SJCRH30 (cell line): ENCODE measurements around the gene OTOGL. TPM values are rescaled to one million over a fixed set of nuclear protein-coding genes. Genes with fewer than 3 reads are reported as not detected.

ENCODE experiments used
- DNase-seq, 2 experiments: peaks; one replicate each; pipeline ENCODE4 v3.0.0-alpha.2; 2015 to 2020
- H3K27ac ChIP-seq: fragments of 250-450 bp; sonication (Bioruptor Pico); 2 replicates; pipeline ENCODE4 v1.5.1; 2020; ENCODE audit warnings: mild to moderate bottlenecking, moderate library complexity
- H3K27me3 ChIP-seq: fragments of 250-450 bp; sonication (Bioruptor Pico); 2 replicates; pipeline ENCODE4 v1.5.1; 2020; ENCODE audit warnings: mild to moderate bottlenecking, moderate library complexity
- H3K36me3 ChIP-seq: fragments of 250-450 bp; sonication (Bioruptor Pico); 2 replicates; pipeline ENCODE4 v1.5.1; 2020; ENCODE audit warnings: mild to moderate bottlenecking, moderate library complexity
- H3K4me1 ChIP-seq: fragments of 250-450 bp; sonication (Bioruptor Pico); 2 replicates; pipeline ENCODE4 v1.5.1; 2020; ENCODE audit warnings: mild to moderate bottlenecking, moderate library complexity
- H3K4me3 ChIP-seq: fragments of 250-450 bp; sonication (Bioruptor Pico); 2 replicates; pipeline ENCODE4 v1.5.1; 2020; ENCODE audit warnings: mild to moderate bottlenecking, moderate library complexity
- H3K9me3 ChIP-seq: fragments of 250-450 bp; sonication (Bioruptor Pico); replicated peaks from 2 replicates; pipeline ENCODE4 v1.5.1; 2020; ENCODE audit warnings: mild to moderate bottlenecking, moderate library complexity
- total RNA-seq: library from RNA; depleted of rRNA; stranded (reverse); fragments of >200 nt; shearing (Covaris generic); gene quantifications from 2 replicates; pipeline ENCODE4 v1.2.3, GENCODE V29; 2014

OTOGL gene
- total RNA-seq, 1 experiment from 2014 or later: 0.10 TPM

DNA sequence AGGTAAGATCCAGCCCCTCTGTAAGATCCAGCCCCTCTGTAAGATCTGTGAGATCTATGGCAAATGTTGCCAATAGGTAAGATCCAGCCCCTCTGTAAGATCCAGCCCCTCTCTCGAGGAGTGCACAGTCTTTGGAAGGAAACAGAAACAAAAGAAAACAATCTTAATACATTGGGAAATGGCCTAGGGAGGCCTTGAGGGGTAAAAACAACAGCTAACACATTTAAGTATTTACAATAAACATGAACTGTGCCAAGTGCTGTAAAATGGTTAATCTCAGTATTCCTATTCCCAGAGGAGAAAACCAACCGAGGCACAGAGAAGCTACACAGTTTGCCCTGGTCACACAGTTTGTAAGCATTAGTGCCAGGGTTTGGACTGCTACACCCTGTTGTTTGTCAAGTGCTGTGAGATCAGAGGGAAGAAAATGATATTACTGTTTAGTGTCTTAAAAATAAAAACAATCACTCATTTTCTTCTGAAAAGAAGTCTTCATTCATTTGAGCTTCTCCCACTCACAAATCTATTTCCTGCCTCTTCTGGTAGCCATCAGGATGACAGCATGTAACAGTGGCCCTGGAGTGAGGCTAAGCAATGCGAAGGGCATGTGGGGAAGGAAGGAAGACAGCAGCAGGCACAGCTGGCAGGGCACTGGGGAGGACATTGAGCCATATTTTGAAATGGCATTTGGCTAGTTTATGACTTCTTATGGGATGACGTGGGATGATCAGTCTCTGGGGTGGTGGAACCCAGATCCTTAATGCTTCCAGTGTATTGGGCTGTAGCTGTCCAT, 226.0 kb downstream of the OTOGL start:
- DNase-seq: no peak
- no peaks in the 10 kb centered on the region for H3K36me3 ChIP-seq
- no peak overlapping the region for H3K4me3 ChIP-seq
- no peaks in the 10 kb centered on the region for H3K9me3 ChIP-seq
- no peak overlapping the region for H3K27ac ChIP-seq
- H3K4me1 ChIP-seq: no peaks in the 10 kb centered on the region
- no peaks in the 10 kb centered on the region for H3K27me3 ChIP-seq

DNA sequence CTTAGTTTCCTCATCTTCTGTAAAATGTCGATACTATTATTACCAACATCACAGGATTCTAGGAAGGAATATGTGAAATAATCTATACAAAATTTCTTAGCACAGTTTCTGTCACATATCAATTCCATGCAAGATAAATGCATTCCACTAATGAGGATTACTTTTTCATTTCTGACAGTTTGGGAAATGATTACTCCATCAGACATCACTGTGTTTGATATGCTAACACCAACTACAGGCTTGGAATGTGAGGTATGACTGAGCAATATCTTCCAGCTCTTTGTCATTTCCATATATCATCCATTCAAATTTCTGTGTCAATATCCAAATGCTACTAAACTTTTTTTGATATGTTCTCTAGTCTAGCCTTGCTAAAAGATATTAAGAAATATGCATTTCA, 233.5 kb downstream of the OTOGL start:
- H3K36me3 ChIP-seq: no peaks in the 10 kb centered on the region
- DNase-seq: no peak
- no peak overlapping the region for H3K27ac ChIP-seq
- H3K9me3 ChIP-seq: no peaks in the 10 kb centered on the region
- H3K4me3 ChIP-seq: no peak overlapping the region
- no peaks in the 10 kb centered on the region for H3K4me1 ChIP-seq
- no peaks in the 10 kb centered on the region for H3K27me3 ChIP-seq

DNA sequence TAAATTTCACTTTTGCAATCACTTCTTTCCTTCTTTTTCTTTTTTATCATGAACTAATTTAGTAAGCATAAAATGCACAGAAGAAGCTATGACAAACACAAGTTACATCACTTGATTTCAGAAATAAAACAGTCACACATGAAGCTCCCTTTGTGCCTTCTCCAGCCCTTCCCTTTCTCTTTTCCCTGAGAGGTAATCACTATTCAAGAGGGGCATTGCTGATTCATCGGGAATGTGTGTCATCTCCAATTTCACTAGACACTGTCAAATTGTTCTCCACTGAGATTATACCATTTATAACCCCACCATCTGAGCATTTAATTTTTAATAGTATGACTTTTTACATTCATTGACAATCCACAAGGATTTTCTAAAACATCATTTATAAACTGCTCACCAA, 253.1 kb downstream of the OTOGL start:
- DNase-seq: peak in 1 of 2 experiments; percentile 16
- H3K27me3 ChIP-seq: no peaks in the 10 kb centered on the region
- H3K9me3 ChIP-seq: no peaks in the 10 kb centered on the region
- no peak overlapping the region for H3K27ac ChIP-seq
- no peak overlapping the region for H3K4me3 ChIP-seq
- H3K36me3 ChIP-seq: no peaks in the 10 kb centered on the region
- H3K4me1 ChIP-seq: peaks cover 4% of the 10 kb centered on the region; the same call in 1 of the 2 replicates

DNA sequence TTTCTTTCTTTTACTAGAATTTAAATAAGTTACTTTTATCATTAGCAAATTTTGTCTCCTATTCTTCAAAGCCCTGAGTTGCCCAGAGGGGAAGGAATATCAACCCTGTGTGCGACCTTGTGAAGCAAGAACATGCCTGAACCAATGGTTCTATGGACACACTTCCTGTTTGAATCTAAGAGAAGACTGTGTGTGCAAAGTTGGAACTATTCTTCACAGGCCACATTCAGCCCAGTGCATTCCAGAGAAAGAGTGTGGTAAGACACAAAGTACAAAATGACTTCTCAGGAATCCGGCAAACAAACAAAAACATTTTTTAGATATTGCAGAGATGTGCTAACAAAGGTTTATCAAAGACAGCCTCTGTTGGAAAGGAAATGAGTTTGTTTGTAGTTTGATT, 253.9 kb downstream of the OTOGL start:
- Histone ChIP-seq H3K27ac (no peak overlapping the region), H3K36me3 (no peaks in the 10 kb centered on the region), H3K27me3 (no peaks in the 10 kb centered on the region), H3K4me1 (peaks cover 4% of the 10 kb centered on the region; the same call in 1 of the 2 replicates), H3K4me3 (no peak overlapping the region), H3K9me3 (no peaks in the 10 kb centered on the region)
- DNase-seq: no peak

DNA sequence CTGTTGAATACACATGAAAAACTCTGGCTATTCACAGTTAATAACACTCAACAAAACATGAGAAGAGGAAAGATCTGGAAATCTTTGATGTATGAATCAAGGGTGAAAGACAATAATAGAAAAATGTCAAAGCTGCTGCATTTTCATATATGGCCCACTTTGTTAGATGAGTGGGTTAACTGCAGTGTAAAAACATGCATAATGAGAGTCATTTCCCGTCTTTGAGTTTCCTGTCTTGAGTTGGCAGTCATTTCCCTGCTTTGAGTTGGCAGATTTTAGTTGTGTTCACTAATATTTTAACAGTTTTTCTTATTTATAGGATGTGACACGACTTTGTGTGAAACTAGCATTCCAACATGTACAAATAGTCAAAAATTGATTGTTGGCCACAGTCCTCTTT, 256.8 kb downstream of the OTOGL start:
- Histone ChIP-seq H3K27me3 (no peaks in the 10 kb centered on the region), H3K27ac (no peak overlapping the region), H3K9me3 (no peaks in the 10 kb centered on the region), H3K36me3 (no peaks in the 10 kb centered on the region), H3K4me1 (peaks cover 4% of the 10 kb centered on the region; the same call in 1 of the 2 replicates), H3K4me3 (no peak overlapping the region)
- DNase-seq: no peak

DNA sequence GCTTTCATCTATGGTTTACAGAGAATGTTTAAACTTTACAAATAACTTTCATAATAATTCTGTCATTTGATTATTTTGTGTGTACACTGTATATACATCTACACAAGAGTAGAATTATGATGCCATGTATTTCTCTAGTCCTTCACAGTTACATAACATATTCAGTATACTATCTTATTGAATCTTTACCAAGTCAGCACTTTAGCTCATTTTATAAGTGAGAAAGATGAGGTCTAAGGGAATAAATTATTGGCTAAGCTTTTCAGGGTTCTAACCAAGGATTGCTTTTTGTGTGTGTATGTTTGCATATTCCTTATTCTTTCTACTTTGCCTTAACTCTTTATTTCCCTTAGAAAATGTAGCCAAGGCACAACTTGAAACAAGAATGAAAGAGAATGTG, 260.4 kb downstream of the OTOGL start:
- H3K27me3 ChIP-seq: no peaks in the 10 kb centered on the region

DNA sequence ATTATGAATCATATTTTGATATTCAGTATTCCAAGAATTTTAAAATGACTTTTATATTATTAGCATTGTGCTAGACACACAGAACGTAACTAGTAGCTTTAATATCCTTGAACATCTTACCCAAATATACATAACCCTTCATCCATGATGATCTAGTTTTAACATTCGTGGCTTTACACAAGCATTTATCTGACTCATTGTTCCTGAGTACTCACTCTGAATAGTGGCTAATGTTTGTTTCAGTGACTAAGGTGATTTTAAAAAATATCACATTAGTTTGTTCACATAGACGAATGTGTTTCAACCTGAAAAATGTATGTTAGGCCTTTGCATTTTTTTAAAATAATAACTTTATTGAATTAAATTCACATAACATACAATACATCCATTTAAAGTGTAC, 264.7 kb downstream of the OTOGL start:
- no peaks in the 10 kb centered on the region for H3K4me1 ChIP-seq
- no peaks in the 10 kb centered on the region for H3K36me3 ChIP-seq
- H3K4me3 ChIP-seq: no peak overlapping the region
- H3K9me3 ChIP-seq: no peaks in the 10 kb centered on the region
- no peak overlapping the region for H3K27ac ChIP-seq
- H3K27me3 ChIP-seq: no peaks in the 10 kb centered on the region
- no peak for DNase-seq

More for the DNA sequence above, 260.4 kb downstream of the OTOGL start:
- Histone ChIP-seq H3K4me1 (no peaks in the 10 kb centered on the region), H3K9me3 (no peaks in the 10 kb centered on the region), H3K27ac (no peak overlapping the region), H3K4me3 (no peak overlapping the region), H3K36me3 (no peaks in the 10 kb centered on the region)
- no peak for DNase-seq

DNA sequence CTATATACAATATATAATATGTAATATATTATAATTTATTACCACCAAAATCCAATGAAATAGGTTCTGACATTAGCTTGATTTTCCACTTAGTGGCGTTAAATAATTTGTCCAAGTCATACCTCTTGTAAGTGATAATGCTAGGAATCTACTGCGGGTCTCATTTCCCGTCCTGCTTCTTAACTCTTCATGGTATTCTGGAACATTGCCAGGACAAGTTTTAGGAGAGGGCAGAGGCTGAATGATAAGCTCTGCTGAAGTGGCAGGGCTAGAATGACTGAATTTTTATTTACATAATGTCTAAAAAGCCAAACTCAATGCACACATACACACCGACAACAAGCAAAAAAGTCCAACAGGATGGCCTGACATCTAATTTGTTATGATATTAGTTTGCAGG, 274.3 kb downstream of the OTOGL start:
- H3K4me1 ChIP-seq: peaks cover 16% of the 10 kb centered on the region
- H3K27me3 ChIP-seq: no peaks in the 10 kb centered on the region
- DNase-seq: peak; percentile 18 to 54
- no peaks in the 10 kb centered on the region for H3K9me3 ChIP-seq
- H3K27ac ChIP-seq: peak overlapping the region; percentile 52; the same call in 1 of the 2 replicates
- H3K36me3 ChIP-seq: no peaks in the 10 kb centered on the region
- no peak overlapping the region for H3K4me3 ChIP-seq

DNA sequence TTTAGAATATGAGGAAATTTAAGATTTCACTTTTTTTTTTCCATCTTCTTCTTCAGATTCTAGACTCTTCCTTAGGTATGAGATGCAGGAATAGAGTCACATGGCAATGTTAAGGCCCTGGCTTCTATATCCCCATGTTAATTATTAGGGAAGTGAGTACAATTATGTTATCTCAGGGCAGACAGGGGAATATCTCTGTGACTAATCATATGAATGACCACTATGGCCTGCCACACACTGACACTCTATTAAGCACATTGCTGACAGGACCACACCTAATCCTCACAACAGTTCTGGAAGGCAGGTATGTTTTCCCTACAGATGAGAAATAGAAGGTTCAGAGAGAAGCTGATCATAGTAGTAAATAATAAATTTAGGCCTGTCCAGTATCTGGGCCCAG, 275.3 kb downstream of the OTOGL start:
- peaks cover 16% of the 10 kb centered on the region for H3K4me1 ChIP-seq
- H3K4me3 ChIP-seq: no peak overlapping the region
- peak overlapping the region; percentile 52 for H3K27ac ChIP-seq
- DNase-seq: peak; percentile 15 to 43
- no peaks in the 10 kb centered on the region for H3K27me3 ChIP-seq
- no peaks in the 10 kb centered on the region for H3K36me3 ChIP-seq
- no peaks in the 10 kb centered on the region for H3K9me3 ChIP-seq

DNA sequence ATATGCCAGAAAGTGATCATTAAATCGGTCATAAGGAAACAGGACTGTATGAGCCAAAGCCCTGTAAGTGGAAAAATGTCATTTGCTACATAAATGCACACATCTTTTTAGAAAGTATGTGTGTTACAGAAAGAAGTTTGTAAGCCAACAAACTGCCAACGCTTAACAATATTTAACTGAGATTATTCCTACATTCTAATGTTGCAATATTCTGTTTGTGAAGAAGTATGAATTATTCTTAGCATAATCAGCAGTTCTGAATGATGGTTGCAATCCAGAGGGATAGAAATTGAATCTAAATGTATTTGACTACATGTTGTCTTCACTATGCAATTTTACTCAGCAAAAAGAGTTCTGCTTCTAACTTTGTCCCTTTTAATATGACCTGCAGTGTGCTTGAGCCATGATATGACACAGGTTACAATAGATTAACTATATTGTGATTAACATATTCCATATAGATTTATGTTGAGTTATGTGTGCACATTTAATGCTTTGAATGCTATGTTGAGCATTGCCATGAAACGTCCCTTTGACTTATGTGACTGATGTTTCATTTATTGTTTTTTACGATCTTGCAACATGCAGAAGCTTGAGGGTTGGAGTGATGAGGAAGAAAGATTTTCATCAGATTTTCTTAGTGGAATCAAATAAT, 277.9 kb downstream of the OTOGL start:
- Histone ChIP-seq H3K27me3 (no peaks in the 10 kb centered on the region), H3K4me1 (peaks cover 16% of the 10 kb centered on the region), H3K36me3 (no peaks in the 10 kb centered on the region), H3K27ac (no peak overlapping the region), H3K9me3 (no peaks in the 10 kb centered on the region), H3K4me3 (no peak overlapping the region)
- no peak for DNase-seq

DNA sequence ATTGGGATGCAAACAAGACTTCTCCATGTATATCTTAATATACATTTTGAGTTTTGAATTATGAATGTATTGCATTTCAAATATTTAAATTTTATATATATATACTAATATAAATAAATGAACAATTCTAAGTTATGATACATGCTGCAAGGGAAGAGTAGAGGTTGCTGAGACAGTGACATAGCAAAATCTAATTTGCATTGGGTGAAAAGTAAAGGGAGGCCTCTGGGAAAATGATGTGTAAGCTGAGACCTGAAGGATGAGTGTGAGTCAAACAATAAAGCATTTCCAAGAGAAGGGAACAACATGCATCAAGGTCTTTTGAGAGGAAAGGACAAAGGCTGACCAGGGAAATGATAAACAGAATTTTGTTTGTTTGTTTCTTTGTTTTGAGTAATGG, 281.8 kb downstream of the OTOGL start:
- no peak for DNase-seq

DNA sequence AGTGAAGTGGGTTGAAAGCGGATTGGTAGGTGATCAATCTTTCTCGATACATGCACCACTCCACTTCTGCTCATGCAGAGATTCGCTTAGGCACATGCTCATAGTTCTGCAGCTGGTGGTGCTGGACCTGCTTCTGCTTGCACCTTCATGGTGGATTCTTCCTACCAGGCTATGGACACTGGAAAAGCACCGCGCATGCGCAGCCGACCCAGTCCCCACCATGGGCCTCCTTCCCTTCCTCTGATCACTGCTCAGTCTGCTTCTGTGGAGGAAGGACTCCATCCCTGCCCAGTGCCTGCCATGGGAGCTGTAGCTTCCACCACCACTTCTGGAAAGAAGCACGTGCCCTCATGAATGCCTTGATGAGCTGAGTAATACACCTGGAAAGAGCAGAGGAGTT, 282.9 kb downstream of the OTOGL start:
- H3K4me3 ChIP-seq: no peak overlapping the region
- H3K27ac ChIP-seq: no peak overlapping the region
- H3K9me3 ChIP-seq: no peaks in the 10 kb centered on the region
- H3K27me3 ChIP-seq: no peaks in the 10 kb centered on the region
- H3K36me3 ChIP-seq: no peaks in the 10 kb centered on the region
- no peaks in the 10 kb centered on the region for H3K4me1 ChIP-seq
- no peak for DNase-seq

More for the DNA sequence above, 281.8 kb downstream of the OTOGL start:
- Histone ChIP-seq H3K9me3 (no peaks in the 10 kb centered on the region), H3K4me1 (no peaks in the 10 kb centered on the region), H3K36me3 (no peaks in the 10 kb centered on the region), H3K4me3 (no peak overlapping the region), H3K27me3 (no peaks in the 10 kb centered on the region), H3K27ac (no peak overlapping the region)

DNA sequence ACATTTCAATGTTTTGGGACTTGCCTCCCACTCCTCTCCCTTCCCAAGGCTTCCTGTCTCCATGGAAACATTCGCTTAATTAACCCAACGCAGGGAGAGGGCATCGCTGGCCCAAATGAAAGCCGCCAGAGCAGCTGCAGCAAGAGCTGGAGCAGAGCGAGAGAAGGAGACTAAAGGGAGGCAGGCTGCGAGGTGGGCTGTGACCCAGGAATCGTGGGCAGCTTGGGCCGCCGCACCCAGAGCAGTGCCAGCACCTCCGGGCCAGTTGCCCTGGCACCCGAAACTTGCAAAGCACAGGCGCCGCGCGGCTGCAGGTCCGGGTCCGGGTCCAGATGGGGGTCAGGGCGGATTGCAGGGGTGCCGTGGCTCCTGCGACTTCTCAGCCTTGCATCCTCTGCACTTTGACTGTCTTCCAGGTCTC, 301.2 kb downstream of the OTOGL start:
- Histone ChIP-seq H3K27me3 (no peaks in the 10 kb centered on the region), H3K9me3 (no peaks in the 10 kb centered on the region), H3K36me3 (no peaks in the 10 kb centered on the region), H3K27ac (no peak overlapping the region), H3K4me3 (no peak overlapping the region), H3K4me1 (no peaks in the 10 kb centered on the region)
- DNase-seq: no peak

DNA sequence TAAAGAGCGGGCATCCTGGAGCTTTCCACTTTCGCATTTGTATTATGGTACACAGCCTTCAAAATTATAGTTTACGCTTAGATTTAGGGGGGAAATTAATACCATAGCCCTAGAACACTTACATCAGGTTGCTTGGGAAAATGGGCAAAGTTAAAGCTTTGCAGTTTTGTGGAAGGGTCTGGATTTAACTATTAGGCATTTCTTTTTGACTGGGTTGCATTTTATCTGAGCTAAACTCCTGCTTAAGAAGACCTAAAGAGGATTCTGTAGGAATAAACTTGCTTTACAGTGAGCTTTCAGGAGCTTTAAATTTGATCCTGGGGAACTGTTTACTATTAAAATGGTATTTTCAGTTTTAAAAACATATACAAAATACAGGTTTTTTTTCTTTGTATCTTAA, 301.9 kb downstream of the OTOGL start:
- no peaks in the 10 kb centered on the region for H3K27me3 ChIP-seq
- no peak overlapping the region for H3K4me3 ChIP-seq
- no peak for DNase-seq

DNA sequence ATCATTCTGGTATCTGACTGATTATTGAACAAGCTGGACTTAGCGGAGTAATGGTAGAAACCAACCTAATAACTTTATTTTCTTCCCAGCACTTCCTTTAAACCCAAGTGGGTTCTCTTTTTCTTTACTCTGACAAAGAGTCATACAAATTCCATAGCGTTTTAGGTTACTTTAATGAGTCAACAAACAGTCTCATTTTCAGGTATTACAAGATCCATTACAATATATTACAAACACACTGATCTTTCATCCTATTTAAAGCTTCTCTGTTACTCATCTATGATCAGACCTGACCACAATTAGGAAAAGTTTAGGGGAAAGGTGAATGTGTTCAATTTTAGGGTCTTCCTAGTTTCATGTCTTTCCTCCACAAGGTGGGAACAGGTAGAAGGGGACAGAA, 305.3 kb downstream of the OTOGL start:
- H3K4me1 ChIP-seq: no peaks in the 10 kb centered on the region
- no peaks in the 10 kb centered on the region for H3K27me3 ChIP-seq
- H3K27ac ChIP-seq: no peak overlapping the region
- no peak overlapping the region for H3K4me3 ChIP-seq
- no peaks in the 10 kb centered on the region for H3K9me3 ChIP-seq
- DNase-seq: no peak
- H3K36me3 ChIP-seq: no peaks in the 10 kb centered on the region

More for the DNA sequence above, 301.9 kb downstream of the OTOGL start:
- H3K36me3 ChIP-seq: no peaks in the 10 kb centered on the region
- no peak overlapping the region for H3K27ac ChIP-seq
- H3K4me1 ChIP-seq: no peaks in the 10 kb centered on the region
- no peaks in the 10 kb centered on the region for H3K9me3 ChIP-seq
